Fibroblast of skin of scalp (primary cell): Measurements from ENCODE around the gene GAPVD1. TPM values are rescaled to one million over a fixed set of nuclear protein-coding genes. Genes with fewer than 3 reads are reported as not detected.
"Not testable (repeated sequence)": the region's sequence is repeated elsewhere in the genome, so short reads cannot be mapped to it uniquely, and the experiment has no call there.

Experiments used
- DNase-seq: peaks from one replicate; pipeline ENCODE4 v3.0.0-alpha.2; 2013
- polyA plus RNA-seq, 2 experiments: library from polyadenylated mRNA; unstranded; fragments of 120-200 nt; gene quantifications; one replicate each; pipeline ENCODE4 v1.2.1, GENCODE V29; 2013; ENCODE audit not compliant: insufficient read length in 2 of 2

GAPVD1 gene, protein sequence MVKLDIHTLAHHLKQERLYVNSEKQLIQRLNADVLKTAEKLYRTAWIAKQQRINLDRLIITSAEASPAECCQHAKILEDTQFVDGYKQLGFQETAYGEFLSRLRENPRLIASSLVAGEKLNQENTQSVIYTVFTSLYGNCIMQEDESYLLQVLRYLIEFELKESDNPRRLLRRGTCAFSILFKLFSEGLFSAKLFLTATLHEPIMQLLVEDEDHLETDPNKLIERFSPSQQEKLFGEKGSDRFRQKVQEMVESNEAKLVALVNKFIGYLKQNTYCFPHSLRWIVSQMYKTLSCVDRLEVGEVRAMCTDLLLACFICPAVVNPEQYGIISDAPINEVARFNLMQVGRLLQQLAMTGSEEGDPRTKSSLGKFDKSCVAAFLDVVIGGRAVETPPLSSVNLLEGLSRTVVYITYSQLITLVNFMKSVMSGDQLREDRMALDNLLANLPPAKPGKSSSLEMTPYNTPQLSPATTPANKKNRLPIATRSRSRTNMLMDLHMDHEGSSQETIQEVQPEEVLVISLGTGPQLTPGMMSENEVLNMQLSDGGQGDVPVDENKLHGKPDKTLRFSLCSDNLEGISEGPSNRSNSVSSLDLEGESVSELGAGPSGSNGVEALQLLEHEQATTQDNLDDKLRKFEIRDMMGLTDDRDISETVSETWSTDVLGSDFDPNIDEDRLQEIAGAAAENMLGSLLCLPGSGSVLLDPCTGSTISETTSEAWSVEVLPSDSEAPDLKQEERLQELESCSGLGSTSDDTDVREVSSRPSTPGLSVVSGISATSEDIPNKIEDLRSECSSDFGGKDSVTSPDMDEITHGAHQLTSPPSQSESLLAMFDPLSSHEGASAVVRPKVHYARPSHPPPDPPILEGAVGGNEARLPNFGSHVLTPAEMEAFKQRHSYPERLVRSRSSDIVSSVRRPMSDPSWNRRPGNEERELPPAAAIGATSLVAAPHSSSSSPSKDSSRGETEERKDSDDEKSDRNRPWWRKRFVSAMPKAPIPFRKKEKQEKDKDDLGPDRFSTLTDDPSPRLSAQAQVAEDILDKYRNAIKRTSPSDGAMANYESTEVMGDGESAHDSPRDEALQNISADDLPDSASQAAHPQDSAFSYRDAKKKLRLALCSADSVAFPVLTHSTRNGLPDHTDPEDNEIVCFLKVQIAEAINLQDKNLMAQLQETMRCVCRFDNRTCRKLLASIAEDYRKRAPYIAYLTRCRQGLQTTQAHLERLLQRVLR (N-terminal part only)
- polyA plus RNA-seq (2013, experiment 1 of 2; ENCODE audit: insufficient read length): 23.9 TPM
- polyA plus RNA-seq (2013, experiment 2 of 2; ENCODE audit: insufficient read length): 26.8 TPM

DNA sequence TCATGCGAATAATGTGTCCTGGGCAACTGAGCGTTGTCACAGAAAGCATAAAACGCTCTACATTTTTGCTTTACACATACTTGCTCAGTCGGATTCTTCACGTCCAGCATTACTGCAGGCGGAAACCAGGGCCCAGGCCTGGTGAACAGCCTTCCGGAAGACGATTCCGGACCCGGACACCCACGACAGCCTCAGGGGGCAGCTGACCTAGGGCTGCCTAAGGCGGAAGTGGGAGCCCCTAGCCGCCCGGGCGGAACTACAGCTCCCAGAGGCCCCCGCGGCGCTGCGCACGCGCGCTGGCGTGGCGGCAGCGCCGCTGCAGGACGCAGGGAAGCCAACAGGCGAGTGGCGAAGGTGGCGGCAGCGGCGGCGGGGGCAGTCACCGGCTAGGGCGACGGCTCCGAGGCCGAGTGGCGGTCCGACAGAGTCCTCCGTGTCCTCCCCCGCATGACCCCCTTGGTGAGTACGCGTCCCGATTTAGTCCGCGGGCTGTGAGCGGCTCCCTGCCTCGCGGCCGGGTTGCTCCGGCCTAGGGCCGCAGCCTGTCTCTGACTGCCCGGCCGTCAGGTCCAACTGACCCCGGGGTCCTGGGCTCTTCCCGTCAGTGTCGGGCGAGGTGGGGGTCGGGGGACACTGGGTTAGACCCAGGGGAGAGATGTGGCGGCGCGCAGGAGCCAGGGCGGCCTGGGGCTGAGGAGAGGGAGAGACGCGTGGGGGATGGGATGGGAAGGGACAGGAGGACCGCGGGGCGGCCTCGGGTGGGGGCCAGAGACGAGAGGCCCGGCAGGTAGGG, at the start of gene GAPVD1:
Gene GAPVD1, plus strand, starts transcription at position 326 of the 793 bp plus-strand sequence. CDS start 37,096 bp downstream, outside the sequence.
- DNase-seq: peak; percentile 93

DNA sequence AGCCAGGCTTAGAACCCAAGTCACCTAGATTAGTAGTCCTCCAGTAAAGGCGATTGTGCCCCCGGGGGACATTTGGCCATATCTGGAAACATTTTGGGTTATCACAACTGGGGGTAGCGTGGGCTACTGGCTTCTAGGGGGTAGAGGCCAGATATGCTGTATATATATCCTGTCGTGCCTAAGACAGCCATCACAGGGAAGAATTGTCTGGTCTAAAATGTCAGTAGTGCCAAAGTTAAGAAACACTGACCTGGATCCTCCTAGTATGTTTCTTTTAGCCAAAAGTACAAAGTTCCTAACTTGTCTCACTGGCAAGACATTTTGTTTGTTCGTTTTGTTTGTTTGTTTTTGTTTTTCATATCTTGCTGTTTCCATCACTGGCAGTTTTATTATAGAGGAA, 47.4 kb upstream of the GAPVD1 start:
- no peak for DNase-seq

DNA sequence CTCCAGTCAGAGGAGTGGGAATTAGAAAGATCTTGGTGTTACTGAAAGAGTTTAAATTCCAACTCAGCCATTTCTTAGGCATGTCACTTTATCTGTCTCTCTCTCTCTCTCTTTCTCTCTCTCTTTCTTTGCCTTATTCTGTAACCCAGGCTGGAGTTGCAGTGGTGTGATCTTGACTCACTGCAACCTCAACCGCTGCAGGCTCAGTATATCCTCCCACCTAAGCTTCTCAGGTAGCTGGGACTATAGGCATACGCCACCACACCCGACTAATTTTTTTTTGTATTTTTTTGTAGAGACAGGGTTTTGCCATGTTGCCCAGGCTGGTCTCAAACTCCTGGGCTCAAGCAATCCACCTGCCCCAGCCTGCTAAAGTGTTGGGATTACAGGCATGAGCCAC, 43.0 kb upstream of the GAPVD1 start:
- no peak for DNase-seq

DNA sequence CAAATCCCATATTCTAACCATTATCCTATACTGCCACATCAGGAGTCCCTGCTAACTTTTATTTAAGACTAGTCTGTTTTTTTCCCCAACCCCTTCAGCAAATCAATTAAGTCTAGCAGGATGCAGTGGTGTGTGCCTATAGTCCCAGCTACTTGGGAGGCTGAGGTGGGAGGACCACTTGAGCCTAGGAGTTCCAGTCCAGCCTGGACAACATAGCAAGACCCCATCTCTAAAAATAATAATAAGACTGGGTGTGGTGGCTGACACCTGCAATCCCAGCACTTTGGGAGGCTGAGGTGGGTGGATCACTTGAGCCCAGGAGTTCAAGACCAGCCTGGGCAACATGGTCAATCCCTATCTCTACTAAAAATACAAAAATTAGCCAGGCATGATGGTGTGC, 36.8 kb upstream of the GAPVD1 start:
- DNase-seq: not testable (repeated sequence)

DNA sequence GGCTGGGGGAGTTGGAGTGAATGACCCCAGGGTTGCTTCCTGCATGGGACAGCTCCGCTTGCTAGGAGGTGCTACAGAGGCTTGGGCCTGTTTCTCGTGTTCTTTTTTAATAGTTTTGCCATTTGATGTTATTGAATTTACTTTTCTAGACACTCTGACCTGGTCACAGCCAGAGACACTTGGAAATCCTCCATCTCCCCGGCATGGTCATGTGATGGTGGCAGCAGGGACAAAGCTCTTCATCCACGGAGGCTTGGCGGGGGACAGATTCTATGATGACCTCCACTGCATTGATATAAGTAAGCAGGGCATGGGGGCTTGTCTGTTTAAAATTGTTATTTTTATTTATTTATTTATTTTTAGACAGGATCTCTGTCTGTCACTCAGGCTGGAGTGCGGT, 33.9 kb upstream of the GAPVD1 start:
- no peak for DNase-seq

DNA sequence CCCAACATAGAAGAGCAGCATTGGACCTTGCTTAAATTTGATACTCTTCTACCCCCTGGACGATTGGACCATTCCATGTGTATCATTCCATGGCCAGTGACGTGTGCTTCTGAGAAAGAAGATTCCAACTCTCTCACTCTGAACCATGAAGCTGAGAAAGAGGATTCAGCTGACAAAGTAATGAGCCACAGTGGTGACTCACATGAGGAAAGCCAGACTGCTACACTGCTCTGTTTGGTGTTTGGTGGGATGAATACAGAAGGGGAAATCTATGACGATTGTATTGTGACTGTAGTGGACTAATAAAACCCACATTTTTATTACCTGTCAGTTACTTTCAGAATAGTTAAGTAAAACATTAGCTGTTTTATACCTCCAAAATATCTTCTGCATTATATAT, 27.9 kb upstream of the GAPVD1 start:
- peak; percentile 96 for DNase-seq

DNA sequence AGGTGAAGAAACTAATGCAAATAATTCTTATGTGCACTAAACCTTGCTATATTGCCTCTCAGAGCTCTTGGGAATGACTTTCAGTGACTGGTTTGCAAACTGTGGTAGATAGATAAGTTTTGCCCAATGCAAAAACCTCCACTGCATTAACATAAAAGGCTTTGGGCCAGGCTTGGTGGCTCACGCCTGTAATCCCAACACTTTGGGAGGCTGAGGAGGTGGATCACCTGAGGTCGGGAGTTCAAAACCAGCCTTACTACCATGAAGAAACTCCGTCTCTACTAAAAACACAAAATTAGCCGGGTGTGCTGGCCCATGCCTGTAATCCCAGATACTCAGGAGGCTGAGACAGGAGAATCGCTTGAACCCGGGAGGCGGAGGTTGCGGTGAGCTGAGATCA, 27.5 kb upstream of the GAPVD1 start:
- DNase-seq: not testable (repeated sequence)

DNA sequence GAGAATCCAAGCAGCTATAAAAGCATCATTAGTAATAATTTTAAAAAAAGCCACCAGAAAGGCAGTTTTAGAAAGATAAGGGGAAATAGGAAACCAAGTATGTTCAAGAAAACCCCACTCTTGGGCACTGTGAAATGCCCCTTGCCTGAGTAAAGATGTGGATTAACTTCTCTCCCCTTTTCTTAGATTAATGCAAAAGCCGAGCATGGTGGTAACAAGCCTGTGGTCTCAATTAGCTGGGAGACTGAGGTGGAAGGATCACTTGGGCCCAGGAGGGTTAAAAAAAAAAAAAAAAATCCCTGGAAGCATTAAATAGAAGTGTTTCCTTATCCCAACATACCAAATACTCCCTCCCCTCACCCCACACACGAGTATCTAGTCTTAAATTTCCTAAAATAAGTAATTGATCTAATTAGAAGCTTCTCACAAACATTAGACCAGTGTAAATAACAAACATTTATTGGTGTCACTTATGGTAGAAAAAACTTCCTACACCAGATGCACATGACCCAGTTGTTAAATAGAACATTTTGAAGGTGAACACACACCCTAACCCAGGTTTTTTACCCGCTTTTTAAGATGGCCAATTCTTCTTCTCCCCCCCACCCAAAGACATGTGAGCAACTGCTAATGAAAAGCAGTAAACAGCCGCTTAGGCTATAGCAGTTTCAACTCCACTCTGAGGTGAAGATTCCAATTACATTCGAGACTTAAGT, 25.7 kb upstream of the GAPVD1 start:
- no peak for DNase-seq

DNA sequence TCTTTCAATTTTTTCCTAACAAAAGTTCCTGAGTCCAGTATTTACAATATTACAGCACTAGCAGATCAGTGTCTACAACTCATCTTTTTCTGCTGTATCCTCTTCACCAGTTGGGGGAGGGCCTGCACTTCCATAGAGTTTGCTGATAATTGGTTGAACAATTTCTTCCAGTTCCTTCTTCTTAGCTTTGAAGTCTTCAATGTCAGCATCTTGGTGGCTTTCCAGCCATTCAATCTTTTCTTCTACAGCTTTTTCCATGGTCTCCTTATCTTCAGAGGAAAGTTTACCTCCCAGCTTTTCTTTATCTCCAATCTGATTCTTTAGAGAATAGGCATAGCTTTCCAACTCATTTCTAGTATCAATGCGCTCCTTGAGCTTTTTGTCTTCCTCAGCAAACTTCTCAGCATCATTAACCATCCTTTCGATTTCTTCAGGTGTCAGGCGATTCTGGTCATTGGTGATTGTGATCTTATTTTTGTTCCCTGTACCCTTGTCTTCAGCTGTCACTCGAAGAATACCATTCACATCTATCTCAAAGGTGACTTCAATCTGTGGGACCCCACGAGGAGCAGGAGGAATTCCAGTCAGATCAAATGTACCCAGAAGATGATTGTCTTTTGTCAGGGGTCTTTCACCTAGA, 25.0 kb upstream of the GAPVD1 start:
- not testable (repeated sequence) for DNase-seq

DNA sequence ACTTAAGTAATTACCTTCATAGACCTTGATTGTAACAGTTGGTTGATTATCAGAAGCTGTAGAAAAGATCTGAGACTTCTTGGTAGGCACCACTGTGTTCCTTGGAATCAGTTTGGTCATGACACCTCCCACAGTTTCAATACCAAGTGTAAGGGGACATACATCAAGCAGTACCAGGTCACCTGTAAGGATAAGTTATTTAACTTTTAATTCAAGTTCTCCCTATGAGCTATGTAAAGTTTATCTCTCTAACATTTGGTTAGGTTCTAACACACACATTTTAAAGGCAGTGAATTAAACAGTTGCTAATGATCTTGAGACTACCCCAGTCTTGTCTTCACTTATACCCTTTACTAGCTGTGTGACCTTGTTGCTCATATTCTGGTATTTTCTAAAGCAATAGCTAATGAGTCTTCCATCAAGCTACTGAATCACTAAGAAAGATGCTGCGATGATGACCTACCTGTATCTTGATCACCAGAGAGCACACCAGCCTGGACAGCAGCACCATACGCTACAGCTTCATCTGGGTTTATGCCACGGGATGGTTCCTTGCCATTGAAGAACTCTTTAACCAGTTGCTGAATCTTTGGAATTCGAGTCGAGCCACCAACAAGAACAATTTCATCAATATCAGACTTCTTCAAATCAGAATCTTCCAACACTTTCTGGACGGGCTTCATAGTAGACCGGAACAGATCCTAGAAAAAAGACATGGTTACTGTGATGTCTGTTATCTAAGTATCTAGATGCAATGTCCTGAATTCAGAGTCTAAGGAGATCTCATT, 23.3 kb upstream of the GAPVD1 start:
- no peak for DNase-seq

DNA sequence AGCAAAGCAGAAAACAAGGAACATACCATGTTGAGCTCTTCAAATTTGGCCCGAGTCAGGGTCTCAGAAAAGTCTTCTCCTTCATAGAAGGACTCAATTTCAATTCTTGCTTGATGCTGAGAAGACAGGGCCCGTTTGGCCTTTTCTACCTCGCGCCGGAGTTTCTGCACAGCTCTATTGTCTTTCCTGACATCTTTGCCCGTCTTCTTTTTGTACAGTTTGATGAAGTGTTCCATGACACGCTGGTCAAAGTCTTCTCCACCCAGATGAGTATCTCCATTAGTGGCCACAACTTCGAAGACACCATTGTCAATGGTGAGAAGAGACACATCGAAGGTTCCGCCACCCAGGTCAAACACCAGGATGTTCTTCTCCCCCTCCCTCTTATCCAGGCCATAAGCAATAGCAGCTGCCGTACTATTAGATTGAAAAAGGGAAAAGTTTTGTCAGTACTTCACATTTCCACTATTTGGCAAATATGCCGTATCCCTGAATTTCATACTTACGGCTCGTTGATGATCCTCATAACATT, 22.6 kb upstream of the GAPVD1 start:
- no peak for DNase-seq

DNA sequence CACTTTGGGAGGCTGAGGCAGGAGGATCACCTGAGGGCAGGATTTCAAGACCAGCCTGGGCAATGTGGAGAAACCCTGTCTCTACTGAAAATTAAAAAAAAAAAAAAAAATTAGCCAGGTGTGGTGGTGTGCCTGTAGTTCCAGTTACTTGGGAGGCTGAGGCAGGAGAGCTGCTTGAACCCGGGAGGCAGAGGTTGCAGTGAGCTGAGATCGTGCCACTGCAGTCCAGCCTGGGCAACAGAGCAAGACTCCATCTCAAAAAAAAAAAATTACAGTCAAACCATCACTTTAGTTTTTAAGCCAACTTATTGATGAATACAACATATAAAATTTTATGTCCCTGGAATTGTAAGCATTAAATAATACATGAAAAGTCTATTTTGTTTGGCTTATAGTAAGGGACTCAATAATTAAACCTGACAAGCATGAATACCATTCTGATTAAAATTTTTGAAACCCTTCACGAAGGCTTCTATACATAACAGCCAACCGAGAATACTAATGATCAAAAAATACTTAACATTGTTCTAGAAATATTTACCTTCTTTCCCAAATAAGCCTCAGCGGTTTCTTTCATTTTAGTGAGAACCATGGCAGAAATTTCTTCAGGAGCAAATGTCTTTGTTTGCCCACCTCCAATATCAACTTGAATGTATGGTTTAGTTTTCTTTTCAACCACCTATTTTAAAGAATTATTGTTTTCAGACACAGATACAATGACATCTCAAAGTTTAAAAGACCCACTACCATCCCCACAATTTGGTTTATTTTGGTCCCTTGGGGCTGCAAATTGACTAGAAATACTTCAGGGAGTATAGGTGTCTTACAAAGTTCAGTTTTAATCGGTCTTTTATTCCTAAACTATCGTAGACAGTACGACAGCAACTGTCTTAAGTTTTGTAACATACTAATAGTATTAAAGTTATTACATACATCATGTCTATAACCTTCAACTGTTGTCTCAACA, 21.7 kb upstream of the GAPVD1 start:
- no peak for DNase-seq

DNA sequence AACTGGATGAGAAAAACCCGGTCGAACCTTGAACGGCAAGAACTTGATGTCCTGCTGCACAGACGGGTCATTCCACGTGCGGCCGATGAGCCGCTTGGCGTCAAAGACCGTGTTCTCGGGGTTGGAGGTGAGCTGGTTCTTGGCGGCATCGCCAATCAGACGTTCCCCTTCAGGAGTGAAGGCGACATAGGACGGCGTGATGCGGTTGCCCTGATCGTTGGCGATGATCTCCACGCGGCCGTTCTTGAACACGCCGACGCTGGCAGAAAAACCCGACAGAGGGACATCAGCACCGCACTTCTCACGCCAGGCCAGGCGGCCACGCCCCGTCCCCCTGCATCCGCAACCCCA, 21.0 kb upstream of the GAPVD1 start:
- DNase-seq: no peak

DNA sequence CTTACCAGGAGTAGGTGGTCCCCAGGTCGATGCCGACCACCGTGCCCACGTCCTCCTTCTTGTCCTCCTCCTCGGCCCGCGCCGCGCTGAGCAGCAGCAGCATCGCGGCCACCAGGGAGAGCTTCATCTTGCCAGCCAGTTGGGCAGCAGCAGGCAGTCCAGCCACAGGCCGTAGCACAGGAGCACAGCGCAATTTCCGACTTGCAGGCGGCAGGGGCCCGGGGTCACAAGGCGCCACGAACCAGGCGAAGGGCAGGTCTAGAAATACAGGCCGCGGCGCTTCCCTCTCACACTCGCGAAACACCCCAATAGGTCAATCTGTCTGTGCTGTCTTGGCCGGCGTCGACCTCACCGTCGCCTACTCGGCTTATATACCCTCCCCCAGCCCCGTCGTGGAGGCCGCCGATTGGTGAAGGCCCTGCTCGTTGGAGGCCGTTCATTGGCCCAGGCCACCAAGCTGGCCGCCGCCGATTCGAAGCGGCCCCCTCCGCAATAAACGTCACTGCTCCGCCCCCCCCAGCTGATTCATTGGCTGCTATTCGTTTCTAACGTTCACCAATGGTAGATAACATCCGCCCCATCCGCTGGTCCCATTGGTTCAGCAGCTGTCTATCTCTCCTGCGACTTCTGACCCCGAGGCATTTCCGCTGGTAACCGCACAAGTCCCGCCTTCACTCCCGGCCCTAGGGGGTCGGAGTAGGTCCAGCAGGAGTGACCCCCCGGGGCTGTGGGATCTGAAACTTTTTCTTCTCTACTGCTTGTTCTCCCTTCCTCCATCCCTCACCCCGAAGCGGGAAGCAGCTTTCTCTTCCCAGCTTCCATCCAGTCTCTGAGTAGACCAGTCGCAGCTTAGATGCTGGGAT, 20.4 kb upstream of the GAPVD1 start, which contains the start of gene HSPA5:
Gene HSPA5, minus strand, starts transcription at position 344 of the 863 bp plus-strand sequence. Its CDS starts 217 bp downstream, at position 127.
- DNase-seq: peak; percentile 100

DNA sequence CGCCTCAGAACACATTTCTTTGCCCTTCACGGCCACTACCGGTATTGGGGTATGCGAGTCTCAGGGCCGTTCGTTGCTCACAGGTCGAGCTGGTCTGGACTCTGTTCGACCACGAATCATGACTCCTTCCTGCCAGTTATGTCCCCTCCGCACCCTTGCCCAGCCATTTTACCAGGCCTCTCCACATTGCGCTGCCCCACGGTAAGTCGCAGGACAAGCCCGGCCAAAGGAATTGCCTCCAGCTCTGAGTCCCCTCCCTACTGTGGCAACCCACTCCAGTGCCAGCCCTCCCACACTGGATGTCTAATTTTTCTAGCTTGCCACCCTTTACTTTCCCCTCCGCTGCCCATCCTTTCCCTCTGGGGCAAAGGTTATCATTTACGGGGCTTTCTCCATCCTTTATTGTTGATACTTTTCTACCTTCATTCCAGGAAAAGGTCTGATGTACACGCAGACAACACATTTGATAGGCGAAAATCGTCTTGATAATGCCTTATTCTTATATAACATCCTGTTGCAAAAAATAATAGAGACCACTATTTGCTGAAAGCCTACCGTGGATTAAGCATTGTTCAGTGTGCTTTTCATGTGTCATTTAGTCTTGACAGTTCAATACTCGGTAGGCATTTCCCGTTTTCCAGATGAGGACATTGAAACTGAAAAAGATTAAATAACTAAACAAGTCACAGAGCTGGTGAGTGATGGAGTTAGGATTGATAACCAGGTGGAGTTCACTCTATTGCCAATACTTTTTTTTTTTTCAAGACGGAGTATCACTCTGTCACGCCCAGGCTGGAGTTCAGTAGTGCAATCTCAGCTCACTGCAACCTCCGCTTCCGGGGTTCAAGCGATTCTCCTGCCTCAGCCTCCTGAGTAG, 19.5 kb upstream of the GAPVD1 start:
- DNase-seq: peak; percentile 61

DNA sequence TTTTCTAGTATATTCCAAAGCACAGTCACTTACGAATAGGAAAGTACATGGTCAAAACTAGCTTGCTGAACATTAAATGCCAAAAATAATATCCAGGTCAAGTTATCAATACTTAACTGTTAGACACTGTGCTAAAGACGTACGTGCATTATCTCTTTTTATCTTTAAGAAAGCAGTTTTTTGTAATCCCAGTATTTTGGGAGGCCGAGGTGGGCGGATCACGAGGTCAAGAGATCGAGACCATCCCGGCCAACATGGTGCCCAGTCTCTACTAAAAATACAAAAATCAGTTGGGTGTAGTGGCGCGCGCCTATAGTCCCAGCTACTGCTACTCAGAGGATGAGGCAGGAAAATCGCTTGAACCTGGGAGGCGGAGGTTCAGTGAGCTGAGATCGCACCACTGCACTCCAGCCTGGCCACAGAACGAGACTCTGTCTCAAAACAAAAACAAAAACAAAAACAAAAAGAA, 17.8 kb upstream of the GAPVD1 start:
- no peak for DNase-seq
